Sigmoid colon (tissue), 4 donors: ENCODE data around the gene PRDM12.

Experiments
- POLR2A ChIP-seq, 2 donors: fragments of 450-650 bp; IDR thresholded peaks; one replicate each; pipeline ENCODE4 v1.6.1; 2016; ENCODE audit warnings: antibody characterized with exemption in 2 of 2, mild to moderate bottlenecking in 2 of 2, moderate library complexity in 2 of 2
- POLR2AphosphoS5 ChIP-seq, 4 donors: sonication (generic); formaldehyde crosslinking; IDR thresholded peaks; one replicate each; pipeline ENCODE4 v1.6.1; 2017; ENCODE audit warnings: antibody characterized with exemption in 4 of 4

DNA sequence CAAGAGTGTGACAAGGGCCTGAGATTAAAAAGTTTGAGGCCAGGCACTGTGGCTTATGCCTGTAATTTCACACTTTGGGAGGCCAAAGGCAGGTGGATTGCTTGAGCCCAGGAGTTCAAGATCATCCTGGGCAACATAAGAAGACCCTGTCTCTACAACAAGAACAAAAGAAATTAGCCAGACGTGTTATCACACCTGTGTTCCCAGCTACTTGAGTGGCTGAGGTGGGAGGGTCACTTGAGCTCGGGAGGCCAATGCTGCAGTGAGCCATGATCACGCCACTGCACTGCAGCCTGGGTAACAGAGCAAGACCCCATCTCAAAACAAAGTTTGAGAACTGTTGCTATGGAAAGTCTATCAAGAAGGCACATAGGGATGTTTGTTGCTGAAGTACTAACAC is 54.2 kb downstream of the PRDM12 start:
- TF ChIP-seq POLR2A (IDR thresholded peaks at IDR 0.05), result no peak
- no peak for TF ChIP-seq POLR2AphosphoS5 (IDR thresholded peaks at IDR 0.05)
